K562 (cell line): Measurements from ENCODE around the gene DMD.

Experiments
- BDP1 ChIP-seq: IDR thresholded peaks from 3 replicates; pipeline ENCODE4 v1.6.1; 2011; ENCODE audit not compliant: insufficient read length, insufficient read depth
- CTCF ChIP-seq, 3 experiments: IDR thresholded peaks in 2 of 3; conservative IDR thresholded peaks in 1 of 3; 2 replicates each; pipeline ENCODE4 v1.5.1; 2011 to 2012; ENCODE audit warnings: low read length in 3 of 3, mild to moderate bottlenecking in 3 of 3, control low read depth in 2 of 3, improper control_type of control experiment in 1 of 3, inconsistent platforms in 1 of 3, low read depth in 1 of 3, mixed read lengths in 1 of 3, moderate library complexity in 1 of 3; ENCODE audit not compliant: insufficient read depth in 2 of 3
- KAT7 ChIP-seq: sonication (generic); formaldehyde crosslinking; IDR thresholded peaks from 2 replicates; pipeline ENCODE4 v1.8.0; 2022; ENCODE audit warnings: missing genetic modification reagents, mild to moderate bottlenecking, borderline replicate concordance
- NFXL1 ChIP-seq: fragments of 450-650 bp; formaldehyde crosslinking; IDR thresholded peaks from 2 replicates; pipeline ENCODE4 v1.4.0; 2021; ENCODE audit warnings: mild to moderate bottlenecking
- POLR2A ChIP-seq: fragments of 450-650 bp; conservative IDR thresholded peaks from 2 replicates; pipeline ENCODE4 v1.6.1; 2016
- PYGO2 ChIP-seq: fragments of 450-650 bp; IDR thresholded peaks from 2 replicates; pipeline ENCODE4 v1.6.1; 2016; ENCODE audit warnings: mild to moderate bottlenecking, missing genetic modification characterization, moderate library complexity, missing compliant biosample characterization
- RAD51 ChIP-seq: fragments of 450-650 bp; IDR thresholded peaks from 2 replicates; pipeline ENCODE4 v1.7.1; 2016; ENCODE audit warnings: low read depth, mild to moderate bottlenecking, borderline replicate concordance
- SAFB ChIP-seq: fragments of 200-400 bp; formaldehyde crosslinking; IDR thresholded peaks from 2 replicates; pipeline ENCODE4 v1.6.1; 2017; ENCODE audit warnings: low read depth, low read length, borderline replicate concordance
- ZBED1 ChIP-seq: IDR thresholded peaks from 2 replicates; pipeline ENCODE4 v1.6.1; 2014
- ZNF274 ChIP-seq: IDR thresholded peaks from 2 replicates; pipeline ENCODE4 v1.6.1; 2011; ENCODE audit warnings: low read depth, mild to moderate bottlenecking, low read length, moderate library complexity, borderline replicate concordance

GRCh38 chrX:31969714-31970113 lies 1241.6 kb downstream of the DMD start:
- TF ChIP-seq SAFB (no peak), POLR2A (no peak), BDP1 (no peak), CTCF (IDR thresholded peaks at IDR 0.05 in 2 of 3, conservative IDR thresholded peaks at IDR 0.05 in 1 of 3; ENCODE audit: insufficient read depth in 2 of 3, low read depth in 1 of 3, low read length in 3 of 3) (no peak), PYGO2 (tag) (no peak), ZBED1 (no peak), NFXL1 (CRISPR knock-in tag) (no peak), ZNF274 (no peak), RAD51 (no peak), KAT7 (CRISPR knock-in tag) (no peak)
